ENCODE data around the gene GUCY2F. TPM values are rescaled to one million over a fixed set of nuclear protein-coding genes. Genes with fewer than 3 reads are reported as not detected.

GUCY2F gene
- total RNA-seq, 1 experiment from 2014 or later = not detected

- H3K9me2 ChIP-seq (ENCODE audit: insufficient read depth) = no peaks in the 10 kb centered on the region
- RAD21 ChIA-PET (ENCODE audit: low non-redundant PET in 1 of 2, low total read pairs in 2 of 2, uncharacterized antibody in 2 of 2, unreplicated experiment in 2 of 2) = no interaction called here
- no peak for ATAC-seq
- H3K27ac ChIP-seq (ENCODE audit: low read depth, low read length) = no peak overlapping the region
- H3K36me3 ChIP-seq (ENCODE audit: control insufficient read depth in 1 of 2, insufficient read depth in 2 of 2, low read length in 2 of 2) = no peaks in the 10 kb centered on the region
- no peak overlapping the region for H3K4me2 ChIP-seq (ENCODE audit: low read length)
- CTCF ChIA-PET = no interaction called here
- H3K27me3 ChIP-seq (ENCODE audit: insufficient read depth, low read length) = no peaks in the 10 kb centered on the region
- no peaks in the 10 kb centered on the region for H3K9me3 ChIP-seq (ENCODE audit: control insufficient read depth in 1 of 2, insufficient read depth in 1 of 2, low read depth in 1 of 2, low read length in 2 of 2)
- no peak overlapping the region for H3K9ac ChIP-seq (ENCODE audit: low read length)
- H3K4me3 ChIP-seq (replicated peaks in 1 of 2; ENCODE audit: low read depth in 1 of 2, low read length in 2 of 2) = no peak overlapping the region
- DNase-seq (ENCODE audit: low read depth, low spot score) = no peak
- TF ChIP-seq RAD21 (IDR thresholded peaks at IDR 0.05; ENCODE audit: low read depth) = no peak
- TF ChIP-seq, protein P1, sequence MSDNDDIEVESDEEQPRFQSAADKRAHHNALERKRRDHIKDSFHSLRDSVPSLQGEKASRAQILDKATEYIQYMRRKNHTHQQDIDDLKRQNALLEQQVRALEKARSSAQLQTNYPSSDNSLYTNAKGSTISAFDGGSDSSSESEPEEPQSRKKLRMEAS (IDR thresholded peaks at IDR 0.05) = no peak
- no peak for TF ChIP-seq YY1 (IDR thresholded peaks at IDR 0.05; ENCODE audit: extremely low read depth, insufficient replicate concordance, low read depth, low read length)
- no peak for TF ChIP-seq SRF (IDR thresholded peaks at IDR 0.05; ENCODE audit: low read depth)
- no peak for TF ChIP-seq SP1 (IDR thresholded peaks at IDR 0.05; ENCODE audit: low read depth)
- no peak for TF ChIP-seq ZBTB33 (IDR thresholded peaks at IDR 0.05; ENCODE audit: extremely low read depth, insufficient replicate concordance, low read length)
- TF ChIP-seq EZH2 (IDR thresholded peaks at IDR 0.05) = no peak
- TF ChIP-seq JUND (IDR thresholded peaks at IDR 0.05) = no peak
- TF ChIP-seq ZFX (IDR thresholded peaks at IDR 0.05) = no peak
- H4K20me1 ChIP-seq (ENCODE audit: insufficient read depth) = no peaks in the 10 kb centered on the region
- intact Hi-C loops (cut with micrococcal nuclease) = no loop called here
- no peaks in the 10 kb centered on the region for H3K79me2 ChIP-seq (ENCODE audit: insufficient read depth, low read length)
- no TSS peak for BruUV-seq (replicated peaks)
- no peaks in the 10 kb centered on the region for H3K4me1 ChIP-seq (ENCODE audit: control insufficient read depth in 1 of 2, insufficient read depth in 2 of 2, low read length in 2 of 2)
- POLR2A ChIA-PET = no interaction called here
- H2AFZ ChIP-seq (ENCODE audit: low read depth, low read length, poor library complexity, severe bottlenecking) = no peak overlapping the region
Observed at GRCh38 chrX:109392895-109393294, 89.0 kb downstream of the GUCY2F start.

- ChIA-PET POLR2A (no interaction called here), RAD21 (ENCODE audit: low non-redundant PET in 1 of 2, low total read pairs in 2 of 2, uncharacterized antibody in 2 of 2, unreplicated experiment in 2 of 2) (no interaction called here), CTCF (no interaction called here)
- Histone ChIP-seq H3K27ac (ENCODE audit: low read depth, low read length) (no peak overlapping the region), H3K4me1 (ENCODE audit: control insufficient read depth in 1 of 2, insufficient read depth in 2 of 2, low read length in 2 of 2) (no peaks in the 10 kb centered on the region), H3K4me2 (ENCODE audit: low read length) (no peak overlapping the region), H3K36me3 (ENCODE audit: control insufficient read depth in 1 of 2, insufficient read depth in 2 of 2, low read length in 2 of 2) (no peaks in the 10 kb centered on the region), H3K4me3 (replicated peaks in 1 of 2; ENCODE audit: low read depth in 1 of 2, low read length in 2 of 2) (no peak overlapping the region), H4K20me1 (ENCODE audit: insufficient read depth) (no peaks in the 10 kb centered on the region), H3K27me3 (ENCODE audit: insufficient read depth, low read length) (no peaks in the 10 kb centered on the region), H3K9me3 (ENCODE audit: control insufficient read depth in 1 of 2, insufficient read depth in 1 of 2, low read depth in 1 of 2, low read length in 2 of 2) (no peaks in the 10 kb centered on the region), H3K9ac (ENCODE audit: low read length) (no peak overlapping the region), H3K9me2 (ENCODE audit: insufficient read depth) (no peaks in the 10 kb centered on the region), H2AFZ (ENCODE audit: low read depth, low read length, poor library complexity, severe bottlenecking) (no peak overlapping the region), H3K79me2 (ENCODE audit: insufficient read depth, low read length) (no peaks in the 10 kb centered on the region)
- DNase-seq (ENCODE audit: low read depth, low spot score) (no peak), ATAC-seq (no peak)
- intact Hi-C loops (cut with micrococcal nuclease) = no loop called here
- no TSS peak for BruUV-seq (replicated peaks)
- TF ChIP-seq CEBPB (IDR thresholded peaks at IDR 0.05; ENCODE audit: low read depth) (no peak), EGR1 (IDR thresholded peaks at IDR 0.05; ENCODE audit: low read depth) (no peak), JUND (IDR thresholded peaks at IDR 0.05) (no peak), POLR2A (IDR thresholded peaks at IDR 0.05; ENCODE audit: borderline replicate concordance, extremely low read depth, insufficient read depth, insufficient read length) (no peak), YY1 (IDR thresholded peaks at IDR 0.05; ENCODE audit: extremely low read depth, insufficient replicate concordance, low read depth, low read length) (no peak), EZH2 (IDR thresholded peaks at IDR 0.05) (no peak), RAD21 (IDR thresholded peaks at IDR 0.05; ENCODE audit: low read depth) (no peak), ZFX (IDR thresholded peaks at IDR 0.05) (no peak), REST (IDR thresholded peaks at IDR 0.05; ENCODE audit: low read depth) (no peak), ELF1 (IDR thresholded peaks at IDR 0.05; ENCODE audit: borderline replicate concordance, low read depth) (no peak), SRF (IDR thresholded peaks at IDR 0.05; ENCODE audit: low read depth) (no peak), SP1 (IDR thresholded peaks at IDR 0.05; ENCODE audit: low read depth) (no peak), SIN3A (IDR thresholded peaks at IDR 0.05; ENCODE audit: low read depth) (no peak)
- TF ChIP-seq, protein P1 (IDR thresholded peaks at IDR 0.05) = no peak
Observed at GRCh38 chrX:109390556-109390955, 91.3 kb downstream of the GUCY2F start.
